IPS-NIHi7 (cell line): ENCODE measurements around the gene BAG5.

Source experiments
- DNase-seq: peaks from one replicate; pipeline ENCODE4 v3.0.0; 2012; ENCODE audit warnings: mixed read lengths; ENCODE audit errors: extremely low spot score

BAG5 gene

GRCh38 chr14:103509864-103510723, 52.4 kb downstream of the BAG5 start:
- no peak for DNase-seq

- no peak for DNase-seq
Measured at GRCh38 chr14:103508521-103509329, 53.7 kb downstream of the BAG5 start.

DNA sequence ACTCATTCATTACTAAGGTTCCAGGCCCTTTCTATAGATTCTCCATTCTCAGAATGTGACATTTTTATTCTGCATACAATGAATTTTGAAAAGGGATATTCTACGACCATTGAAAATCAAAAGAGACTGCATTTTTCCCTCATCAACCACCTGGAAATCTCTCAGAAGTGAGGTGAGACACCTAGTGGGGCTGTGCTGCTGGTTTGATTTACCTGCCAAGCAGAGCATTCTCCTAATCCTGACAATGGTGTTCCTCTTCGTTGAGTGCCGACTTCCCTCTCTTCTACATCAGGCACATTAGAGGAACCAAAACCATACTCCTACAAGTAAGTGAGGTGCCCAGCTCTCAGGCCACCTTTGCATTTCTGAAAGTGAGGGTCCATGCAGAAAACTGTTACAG, 54.7 kb downstream of the BAG5 start:
- DNase-seq, result no peak
